Panc1 (cell line): ENCODE measurements around the gene NAT9. TPM values are rescaled to one million over a fixed set of nuclear protein-coding genes. Genes with fewer than 3 reads are reported as not detected.

Source experiments
- ATAC-seq: fragments of 200-7000 bp; cut with Tn5 transposase; 2 replicates; pipeline ENCODE4 v1.9.1; 2020; ENCODE audit warnings: mild to moderate bottlenecking, moderate library complexity
- BruUV-seq: library from RNA; stranded (reverse); fragments of 400-500 nt; replicated peaks from 2 replicates; lab custom pipeline; 2021; lab: Mats Ljungman, UMichigan
- CTCF ChIA-PET: fragments of 300-600 bp; sonication (Branson Sonifier 250); formaldehyde crosslinking; loops from one replicate; lab custom pipeline; 2022; ENCODE audit warnings: antibody characterized with exemption; lab: Charles Lee
- POLR2A ChIA-PET: fragments of 300-600 bp; sonication (Branson Sonifier 250); formaldehyde crosslinking; loops from one replicate; lab custom pipeline; 2022; ENCODE audit warnings: antibody characterized with exemption; lab: Charles Lee
- DNase-seq: peaks from one replicate; pipeline ENCODE4 v3.0.0-alpha.2; 2010; ENCODE audit warnings: low read depth, low spot score
- H3K27ac ChIP-seq: 2 replicates; pipeline ENCODE4 v1.5.1; 2011; ENCODE audit warnings: mild to moderate bottlenecking, low read length, inconsistent platforms
- H3K27me3 ChIP-seq: fragments of 200-500 bp; sonication (Bioruptor generic); 2 replicates; pipeline ENCODE4 v1.6.0; 2014; ENCODE audit warnings: low read length, inconsistent platforms; ENCODE audit not compliant: control insufficient read depth, insufficient read depth
- H3K36me3 ChIP-seq: fragments of 200-500 bp; sonication (Bioruptor generic); 2 replicates; pipeline ENCODE4 v1.5.1; 2014; ENCODE audit warnings: inconsistent platforms, mild to moderate bottlenecking, low read length, moderate library complexity; ENCODE audit not compliant: control insufficient read depth, insufficient read depth
- H3K4me1 ChIP-seq: 2 replicates; pipeline ENCODE4 v1.5.1; 2011; ENCODE audit warnings: inconsistent platforms, mild to moderate bottlenecking, low read length, moderate library complexity; ENCODE audit not compliant: control insufficient read depth, insufficient read depth
- H3K4me3 ChIP-seq, 2 experiments: 2 replicates each; pipeline ENCODE4 v1.5.1; 2011 to 2012; ENCODE audit warnings: low read depth in 2 of 2, low read length in 2 of 2, mild to moderate bottlenecking in 2 of 2, inconsistent platforms in 1 of 2, moderate library complexity in 1 of 2
- H3K9me3 ChIP-seq: fragments of 200-500 bp; sonication (Bioruptor generic); 2 replicates; pipeline ENCODE4 v1.5.1; 2014; ENCODE audit warnings: low read depth, mild to moderate bottlenecking, inconsistent platforms, low read length, moderate library complexity; ENCODE audit not compliant: control insufficient read depth, insufficient read depth
- CTCF ChIP-seq: fragments of 450-650 bp; IDR thresholded peaks from 2 replicates; pipeline ENCODE4 v1.5.1; 2017; ENCODE audit warnings: mild to moderate bottlenecking
- POLR2AphosphoS5 ChIP-seq: IDR thresholded peaks from 2 replicates; pipeline ENCODE4 v1.6.1; 2012; ENCODE audit warnings: mild to moderate bottlenecking, low read depth, low read length, moderate library complexity
- SIN3A ChIP-seq: IDR thresholded peaks from 2 replicates; pipeline ENCODE4 v1.6.1; 2012; ENCODE audit warnings: low read depth, mild to moderate bottlenecking, low read length, moderate library complexity, borderline replicate concordance; ENCODE audit not compliant: insufficient read depth
- TCF7L2 ChIP-seq: IDR thresholded peaks from 2 replicates; pipeline ENCODE4 v1.6.1; 2011; ENCODE audit warnings: mild to moderate bottlenecking, low read depth, low read length, inconsistent platforms
- in situ Hi-C: cut with HindIII; loops from 2 replicates; pipeline ENCODE4 v1.10.0; 2016; ENCODE audit warnings: low sequenced_read_pairs, low pct_unique_long_range_greater_than_20kb
- intact Hi-C: fragments of 100-400 bp; cut with micrococcal nuclease; formaldehyde crosslinking; loops from one replicate; pipeline ENCODE4 v1.10.0; 2022; ENCODE audit not compliant: unreplicated experiment
- total RNA-seq: library from RNA; stranded (reverse); gene quantifications from one replicate; pipeline ENCODE4 v1.2.1, GENCODE V29; 2021; ENCODE audit not compliant: unreplicated experiment
- TF ChIP-seq, protein P1 (sequence below), 2 experiments: IDR thresholded peaks; 2 replicates each; pipeline ENCODE4 v1.6.1; 2011 to 2012; ENCODE audit warnings: low read depth in 2 of 2, control low read depth in 1 of 2, low read length in 1 of 2, mild to moderate bottlenecking in 1 of 2, moderate library complexity in 1 of 2; ENCODE audit not compliant: insufficient read depth in 1 of 2

NAT9 gene
- total RNA-seq, 1 experiment from 2014 or later: 90.1 TPM

GRCh38 chr17:74800531-74800930, 24.4 kb upstream of the NAT9 start:
- no peak overlapping the region for H3K4me3 ChIP-seq
- no peak for DNase-seq
- POLR2A ChIA-PET: no interaction called here
- ATAC-seq: no peak
- in situ Hi-C loops: no loop called here
- no peak overlapping the region for H3K27ac ChIP-seq
- no TSS peak for BruUV-seq
- no peaks in the 10 kb centered on the region for H3K36me3 ChIP-seq
- intact Hi-C loops: no loop called here
- no peak for TF ChIP-seq TCF7L2
- no peak for TF ChIP-seq SIN3A
- no peak for TF ChIP-seq POLR2AphosphoS5
- TF ChIP-seq CTCF: no peak
- TF ChIP-seq, protein P1, sequence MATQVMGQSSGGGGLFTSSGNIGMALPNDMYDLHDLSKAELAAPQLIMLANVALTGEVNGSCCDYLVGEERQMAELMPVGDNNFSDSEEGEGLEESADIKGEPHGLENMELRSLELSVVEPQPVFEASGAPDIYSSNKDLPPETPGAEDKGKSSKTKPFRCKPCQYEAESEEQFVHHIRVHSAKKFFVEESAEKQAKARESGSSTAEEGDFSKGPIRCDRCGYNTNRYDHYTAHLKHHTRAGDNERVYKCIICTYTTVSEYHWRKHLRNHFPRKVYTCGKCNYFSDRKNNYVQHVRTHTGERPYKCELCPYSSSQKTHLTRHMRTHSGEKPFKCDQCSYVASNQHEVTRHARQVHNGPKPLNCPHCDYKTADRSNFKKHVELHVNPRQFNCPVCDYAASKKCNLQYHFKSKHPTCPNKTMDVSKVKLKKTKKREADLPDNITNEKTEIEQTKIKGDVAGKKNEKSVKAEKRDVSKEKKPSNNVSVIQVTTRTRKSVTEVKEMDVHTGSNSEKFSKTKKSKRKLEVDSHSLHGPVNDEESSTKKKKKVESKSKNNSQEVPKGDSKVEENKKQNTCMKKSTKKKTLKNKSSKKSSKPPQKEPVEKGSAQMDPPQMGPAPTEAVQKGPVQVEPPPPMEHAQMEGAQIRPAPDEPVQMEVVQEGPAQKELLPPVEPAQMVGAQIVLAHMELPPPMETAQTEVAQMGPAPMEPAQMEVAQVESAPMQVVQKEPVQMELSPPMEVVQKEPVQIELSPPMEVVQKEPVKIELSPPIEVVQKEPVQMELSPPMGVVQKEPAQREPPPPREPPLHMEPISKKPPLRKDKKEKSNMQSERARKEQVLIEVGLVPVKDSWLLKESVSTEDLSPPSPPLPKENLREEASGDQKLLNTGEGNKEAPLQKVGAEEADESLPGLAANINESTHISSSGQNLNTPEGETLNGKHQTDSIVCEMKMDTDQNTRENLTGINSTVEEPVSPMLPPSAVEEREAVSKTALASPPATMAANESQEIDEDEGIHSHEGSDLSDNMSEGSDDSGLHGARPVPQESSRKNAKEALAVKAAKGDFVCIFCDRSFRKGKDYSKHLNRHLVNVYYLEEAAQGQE (IDR thresholded peaks at IDR 0.05; ENCODE audit: insufficient read depth in 1 of 2, low read depth in 2 of 2, low read length in 1 of 2): no peak
- H3K27me3 ChIP-seq: no peaks in the 10 kb centered on the region
- no peaks in the 10 kb centered on the region; the same call in 1 of the 2 replicates for H3K4me1 ChIP-seq
- H3K9me3 ChIP-seq: no peaks in the 10 kb centered on the region
- CTCF ChIA-PET: no interaction called here

- BruUV-seq: no TSS peak
- POLR2A ChIA-PET: no interaction called here
- in situ Hi-C loops (no loop called here), intact Hi-C loops (no loop called here)
- Histone ChIP-seq H3K27ac (no peak overlapping the region), H3K27me3 (no peaks in the 10 kb centered on the region), H3K9me3 (no peaks in the 10 kb centered on the region), H3K4me3 (no peak overlapping the region), H3K36me3 (no peaks in the 10 kb centered on the region), H3K4me1 (no peaks in the 10 kb centered on the region; the same call in 1 of the 2 replicates)
- no peak for ATAC-seq
- CTCF ChIA-PET: no interaction called here
- TF ChIP-seq CTCF (no peak), SIN3A (no peak), POLR2AphosphoS5 (no peak)
- TF ChIP-seq, protein P1 (IDR thresholded peaks at IDR 0.05; ENCODE audit: insufficient read depth in 1 of 2, low read depth in 2 of 2, low read length in 1 of 2): no peak
- no peak for DNase-seq
Observed at GRCh38 chr17:74799097-74799496, 23.0 kb upstream of the NAT9 start.
